Right lobe of liver (tissue), 4 donors: Measurements from ENCODE around the gene JCAD.

Experiments used
- POLR2A ChIP-seq: fragments of 450-650 bp; IDR thresholded peaks from one replicate; pipeline ENCODE4 v1.6.1; 2017; ENCODE audit warnings: antibody characterized with exemption, mild to moderate bottlenecking
- TF ChIP-seq, protein P1 (sequence below), 4 donors: fragments of 200-600 bp in 3 of 4; fragments of 450-650 bp in 1 of 4; IDR thresholded peaks; one replicate each; pipeline versions ENCODE4 v1.5.1 to v1.8.0; 2016 to 2022; ENCODE audit warnings: antibody characterized with exemption in 4 of 4, mild to moderate bottlenecking in 2 of 4
- donor health status: DM: no; HTN: no; CAD: no.
- donor health status: DM: no; HTN: no; CAD: no.
- donor health status: DM: no; HTN: yes; CAD: no.

DNA sequence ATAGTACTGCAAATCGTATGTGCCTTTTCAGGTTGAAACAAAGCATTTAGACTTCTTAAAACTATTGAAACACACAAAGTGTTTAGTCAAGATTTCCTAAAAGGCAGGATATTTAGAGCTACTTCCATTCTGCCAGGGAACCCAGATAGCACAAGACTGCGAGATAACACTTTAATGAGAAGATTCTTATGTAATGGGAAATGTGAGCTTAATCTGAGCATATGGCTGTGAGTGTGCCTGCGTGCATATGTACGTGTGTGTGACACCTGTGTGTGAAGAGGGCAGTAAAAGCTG lies 14.3 kb upstream of the JCAD start:
- TF ChIP-seq POLR2A, result no peak
- TF ChIP-seq, protein P1, sequence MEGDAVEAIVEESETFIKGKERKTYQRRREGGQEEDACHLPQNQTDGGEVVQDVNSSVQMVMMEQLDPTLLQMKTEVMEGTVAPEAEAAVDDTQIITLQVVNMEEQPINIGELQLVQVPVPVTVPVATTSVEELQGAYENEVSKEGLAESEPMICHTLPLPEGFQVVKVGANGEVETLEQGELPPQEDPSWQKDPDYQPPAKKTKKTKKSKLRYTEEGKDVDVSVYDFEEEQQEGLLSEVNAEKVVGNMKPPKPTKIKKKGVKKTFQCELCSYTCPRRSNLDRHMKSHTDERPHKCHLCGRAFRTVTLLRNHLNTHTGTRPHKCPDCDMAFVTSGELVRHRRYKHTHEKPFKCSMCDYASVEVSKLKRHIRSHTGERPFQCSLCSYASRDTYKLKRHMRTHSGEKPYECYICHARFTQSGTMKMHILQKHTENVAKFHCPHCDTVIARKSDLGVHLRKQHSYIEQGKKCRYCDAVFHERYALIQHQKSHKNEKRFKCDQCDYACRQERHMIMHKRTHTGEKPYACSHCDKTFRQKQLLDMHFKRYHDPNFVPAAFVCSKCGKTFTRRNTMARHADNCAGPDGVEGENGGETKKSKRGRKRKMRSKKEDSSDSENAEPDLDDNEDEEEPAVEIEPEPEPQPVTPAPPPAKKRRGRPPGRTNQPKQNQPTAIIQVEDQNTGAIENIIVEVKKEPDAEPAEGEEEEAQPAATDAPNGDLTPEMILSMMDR (IDR thresholded peaks at IDR 0.05), result no peak
